SK-N-SH (cell line): ENCODE data around the gene AIFM3. TPM values are rescaled to one million over a fixed set of nuclear protein-coding genes. Genes with fewer than 3 reads are reported as not detected.

ENCODE experiments used
- CTCF ChIA-PET: fragments of 300-600, 350-600 bp; formaldehyde crosslinking; extraction: SDS; loops from one replicate; lab custom pipeline; 2021; lab: Yijun Ruan, JAX
- POLR2A ChIA-PET: fragments of 350-600 bp; sonication (Branson Sonifier 250); formaldehyde crosslinking; extraction: SDS; loops from one replicate; lab custom pipeline; 2020; ENCODE audit warnings: antibody characterized with exemption, inconsistent platforms; lab: Yijun Ruan, JAX
- DNase-seq: peaks from one replicate; pipeline ENCODE4 v3.0.0; 2012
- H2AFZ ChIP-seq: fragments of 200-600 bp; sonication (generic); 2 replicates; pipeline ENCODE4 v1.8.1; 2016; ENCODE audit warnings: antibody characterized with exemption, mild to moderate bottlenecking, low read depth
- H3F3A ChIP-seq: fragments of 200-600 bp; sonication (generic); replicated peaks from 2 replicates; pipeline ENCODE3; 2016; ENCODE audit warnings: antibody characterized with exemption, mild to moderate bottlenecking; ENCODE audit not compliant: insufficient read depth
- H3K27ac ChIP-seq, 2 experiments: fragments of 200-500 bp in 1 of 2; fragments of 200-600 bp in 1 of 2; sonication (Bioruptor generic) in 1 of 2; sonication (generic), shearing (Covaris generic) in 1 of 2; 2 replicates each; pipeline versions ENCODE4 v1.5.1 to v1.6.1; 2014 to 2016; ENCODE audit warnings: low read depth in 2 of 2, inconsistent platforms in 1 of 2, low read length in 1 of 2, mild to moderate bottlenecking in 1 of 2, mixed read lengths in 1 of 2
- H3K27me3 ChIP-seq: fragments of 200-600 bp; sonication (generic), shearing (Covaris generic); 2 replicates; pipeline ENCODE4 v1.6.1; 2016; ENCODE audit warnings: mixed run types; ENCODE audit not compliant: insufficient read depth
- H3K36me3 ChIP-seq, 2 experiments: fragments of 200-500 bp in 1 of 2; fragments of 200-600 bp in 1 of 2; sonication (Bioruptor generic) in 1 of 2; sonication (generic) in 1 of 2; replicated peaks in 1 of 2; 2 replicates each; pipeline versions ENCODE3 to v1.5.1; 2014 to 2016; ENCODE audit warnings: low read length in 1 of 2, mild to moderate bottlenecking in 1 of 2; ENCODE audit not compliant: insufficient read depth in 2 of 2, control insufficient read depth in 1 of 2
- H3K4me1 ChIP-seq, 2 experiments: fragments of 200-500 bp in 1 of 2; fragments of 200-600 bp in 1 of 2; sonication (Bioruptor generic) in 1 of 2; sonication (generic), shearing (Covaris generic) in 1 of 2; 2 replicates each; pipeline versions ENCODE4 v1.5.1 to v1.6.1; 2014 to 2016; ENCODE audit warnings: low read depth in 1 of 2, low read length in 1 of 2, mixed run types in 1 of 2; ENCODE audit not compliant: insufficient read depth in 2 of 2, control insufficient read depth in 1 of 2
- H3K4me2 ChIP-seq: fragments of 200-600 bp; sonication (generic), shearing (Covaris generic); 2 replicates; pipeline ENCODE4 v1.6.1; 2017; ENCODE audit warnings: mixed run types
- H3K4me3 ChIP-seq, 2 experiments: fragments of 200-500 bp in 1 of 2; fragments of 200-600 bp in 1 of 2; sonication (Bioruptor generic) in 1 of 2; sonication (generic), shearing (Covaris generic) in 1 of 2; 2 replicates each; pipeline versions ENCODE4 v1.5.1 to v1.8.1; 2014 to 2016; ENCODE audit warnings: low read depth in 2 of 2, inconsistent platforms in 1 of 2, low read length in 1 of 2, mild to moderate bottlenecking in 1 of 2, mixed read lengths in 1 of 2, moderate library complexity in 1 of 2
- H3K79me2 ChIP-seq: fragments of 200-600 bp; sonication (generic); 2 replicates; pipeline ENCODE4 v1.8.1; 2017; ENCODE audit warnings: mild to moderate bottlenecking; ENCODE audit not compliant: insufficient read depth
- H3K9ac ChIP-seq: fragments of 200-600 bp; sonication (generic); 2 replicates; pipeline ENCODE4 v1.6.1; 2017; ENCODE audit warnings: mixed run types
- H3K9me2 ChIP-seq: fragments of 200-600 bp; sonication (generic); 2 replicates; pipeline ENCODE4 v1.6.1; 2017; ENCODE audit warnings: mixed run types
- H3K9me3 ChIP-seq: fragments of 200-600 bp; sonication (generic); 2 replicates; pipeline ENCODE4 v1.6.1; 2017; ENCODE audit warnings: mixed run types, mild to moderate bottlenecking, moderate library complexity
- H4K20me1 ChIP-seq: fragments of 200-600 bp; sonication (generic); 2 replicates; pipeline ENCODE4 v1.6.1; 2017; ENCODE audit warnings: mild to moderate bottlenecking, mixed run types; ENCODE audit not compliant: insufficient read depth
- CHD2 ChIP-seq: fragments of 150-350 bp; IDR thresholded peaks from 2 replicates; pipeline ENCODE4 v1.6.1; 2018; ENCODE audit warnings: low read length; ENCODE audit not compliant: partially characterized antibody
- ELF1 ChIP-seq: IDR thresholded peaks from 2 replicates; pipeline ENCODE4 v1.4.0; 2012
- EP300 ChIP-seq, 2 experiments: IDR thresholded peaks; 2 replicates each; pipeline versions ENCODE4 v1.4.0 to v1.6.1; 2012; ENCODE audit warnings: borderline replicate concordance in 1 of 2, low read depth in 1 of 2, low read length in 1 of 2
- EZH2phosphoT487 ChIP-seq: fragments of 200-600 bp; sonication (generic); IDR thresholded peaks from 2 replicates; pipeline ENCODE4 v1.6.1; 2017; ENCODE audit warnings: low read depth, mixed run types, mild to moderate bottlenecking, antibody characterized with exemption, moderate library complexity, borderline replicate concordance
- FOSL2 ChIP-seq: IDR thresholded peaks from 2 replicates; pipeline ENCODE4 v1.4.0; 2012; ENCODE audit warnings: low read depth, mild to moderate bottlenecking, moderate library complexity, borderline replicate concordance
- FOXJ3 ChIP-seq: sonication (generic); formaldehyde crosslinking; IDR thresholded peaks from 2 replicates; pipeline ENCODE4 v1.5.1; 2020; ENCODE audit warnings: mild to moderate bottlenecking, missing genetic modification reagents
- FOXM1 ChIP-seq: IDR thresholded peaks from 2 replicates; pipeline ENCODE4 v1.4.0; 2012; ENCODE audit warnings: low read depth, mild to moderate bottlenecking
- GABPA ChIP-seq: IDR thresholded peaks from 2 replicates; pipeline ENCODE4 v1.4.0; 2012; ENCODE audit warnings: low read depth, mild to moderate bottlenecking
- GATA2 ChIP-seq: sonication (generic); formaldehyde crosslinking; IDR thresholded peaks from 2 replicates; pipeline ENCODE4 v1.5.0; 2020; ENCODE audit warnings: mild to moderate bottlenecking, missing genetic modification reagents
- JUND ChIP-seq: IDR thresholded peaks from 2 replicates; pipeline ENCODE4 v1.4.0; 2012
- MEF2A ChIP-seq: IDR thresholded peaks from 2 replicates; pipeline ENCODE4 v1.4.0; 2012; ENCODE audit warnings: low read depth, borderline replicate concordance
- NFIC ChIP-seq: IDR thresholded peaks from 2 replicates; pipeline ENCODE4 v1.4.0; 2012; ENCODE audit warnings: borderline replicate concordance
- NRF1 ChIP-seq: IDR thresholded peaks from 2 replicates; pipeline ENCODE4 v1.6.1; 2012; ENCODE audit warnings: low read depth, mild to moderate bottlenecking, low read length
- RAD21 ChIP-seq: IDR thresholded peaks from 2 replicates; pipeline ENCODE4 v1.6.1; 2012; ENCODE audit warnings: mild to moderate bottlenecking, low read length
- RFX5 ChIP-seq: IDR thresholded peaks from 2 replicates; pipeline ENCODE4 v1.6.1; 2012; ENCODE audit warnings: mild to moderate bottlenecking, improper control_type of control experiment, low read length
- RXRA ChIP-seq: IDR thresholded peaks from 2 replicates; pipeline ENCODE4 v1.4.0; 2012; ENCODE audit warnings: low read depth, mild to moderate bottlenecking, borderline replicate concordance
- TAF1 ChIP-seq: IDR thresholded peaks from 2 replicates; pipeline ENCODE4 v1.6.1; 2012; ENCODE audit warnings: low read depth, mild to moderate bottlenecking, low read length, moderate library complexity, borderline replicate concordance
- TEAD4 ChIP-seq: IDR thresholded peaks from 2 replicates; pipeline ENCODE4 v1.4.0; 2012; ENCODE audit warnings: mild to moderate bottlenecking, borderline replicate concordance; ENCODE audit not compliant: insufficient read depth
- WGBS: methylation state at CpG from one replicate; pipeline ENCODE4 v1.1.6; 2017; ENCODE audit warnings: low lambda C conversion rate; 5-methylcytosine and 5-hydroxymethylcytosine counted together
- polyA plus RNA-seq, 3 experiments: library from polyadenylated mRNA; depleted of rRNA; stranded (reverse); fragments of >200 nt; gene quantifications; 2 replicates each; pipeline ENCODE4 v1.2.3, GENCODE V29; 2012
- TF ChIP-seq, protein P1 (sequence below): IDR thresholded peaks from 2 replicates; pipeline ENCODE4 v1.4.0; 2012; ENCODE audit warnings: low read depth, borderline replicate concordance
- TF ChIP-seq, protein P2 (sequence below): fragments of 150-350 bp; IDR thresholded peaks from 2 replicates; pipeline ENCODE4 v1.6.1; 2016; ENCODE audit warnings: mild to moderate bottlenecking, low read depth, low read length
- TF ChIP-seq, protein P3 (sequence below): IDR thresholded peaks from 2 replicates; pipeline ENCODE4 v1.6.1; 2012; ENCODE audit warnings: mild to moderate bottlenecking, low read depth, low read length, moderate library complexity
- TF ChIP-seq, protein P4 (sequence below): fragments of 200-600 bp; sonication (generic); IDR thresholded peaks from 2 replicates; pipeline ENCODE4 v1.6.1; 2017; ENCODE audit warnings: antibody characterized with exemption, mild to moderate bottlenecking, moderate library complexity

The AIFM3 gene
- polyA plus RNA-seq, 1 of the 3 experiments (the other 2 are of a cell fraction), result 1.7 TPM

DNA sequence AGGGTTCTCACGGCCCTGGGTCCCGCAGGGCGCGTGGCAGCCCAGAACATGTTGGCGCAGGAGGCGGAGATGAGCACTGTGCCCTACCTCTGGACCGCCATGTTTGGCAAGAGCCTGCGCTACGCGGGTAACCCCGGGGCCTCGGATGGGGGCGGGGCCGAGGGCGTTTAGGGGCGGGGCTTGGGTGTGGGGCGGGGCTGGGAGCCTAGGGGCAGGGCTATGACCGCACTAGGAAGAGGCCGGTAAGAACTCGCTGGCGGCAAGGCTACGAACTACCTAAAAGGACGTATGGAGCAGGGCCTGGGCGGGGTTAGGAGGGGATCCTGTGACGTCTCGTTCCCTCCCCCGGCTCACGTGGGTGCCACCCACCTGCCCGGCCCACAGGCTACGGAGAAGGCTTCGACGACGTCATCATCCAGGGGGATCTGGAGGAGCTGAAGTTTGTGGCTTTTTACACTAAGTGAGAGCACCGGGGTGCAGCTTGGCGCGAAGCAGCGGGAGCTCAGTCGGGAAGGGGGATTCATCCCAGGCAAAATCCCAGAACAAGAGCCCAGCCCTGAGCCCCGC, 12.3 kb downstream of the AIFM3 start:
- WGBS, result 48% methylated on average over 35 of the region's 39 CpGs
- H3K27ac ChIP-seq, result no peak overlapping the region
- H3K27me3 ChIP-seq, result no peaks in the 10 kb centered on the region
- peaks cover 21% of the 10 kb centered on the region for H3K79me2 ChIP-seq
- ChIA-PET CTCF (interaction anchor here (1.2 to 3.6 kb wide), 4 partner anchors 8 to 62 kb away, joined by 3 to 12 read pairs (median 6); partner anchors contain the start of genes AIFM3 and CRKL), POLR2A (no interaction called here)
- H3F3A ChIP-seq, result no peaks in the 10 kb centered on the region
- DNase-seq, result peak; percentile 70
- no peak for TF ChIP-seq EZH2phosphoT487
- TF ChIP-seq JUND, result no peak
- TF ChIP-seq NFIC, result no peak
- TF ChIP-seq TEAD4, result no peak
- TF ChIP-seq FOSL2, result no peak
- TF ChIP-seq TAF1, result no peak
- TF ChIP-seq NRF1, result no peak
- no peak for TF ChIP-seq MEF2A
- no peak for TF ChIP-seq GABPA
- TF ChIP-seq, protein P1, sequence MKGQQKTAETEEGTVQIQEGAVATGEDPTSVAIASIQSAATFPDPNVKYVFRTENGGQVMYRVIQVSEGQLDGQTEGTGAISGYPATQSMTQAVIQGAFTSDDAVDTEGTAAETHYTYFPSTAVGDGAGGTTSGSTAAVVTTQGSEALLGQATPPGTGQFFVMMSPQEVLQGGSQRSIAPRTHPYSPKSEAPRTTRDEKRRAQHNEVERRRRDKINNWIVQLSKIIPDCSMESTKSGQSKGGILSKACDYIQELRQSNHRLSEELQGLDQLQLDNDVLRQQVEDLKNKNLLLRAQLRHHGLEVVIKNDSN, result no peak
- no peak for TF ChIP-seq FOXM1
- TF ChIP-seq EP300 (IDR thresholded peaks at IDR 0.05; ENCODE audit: borderline replicate concordance in 1 of 2, low read depth in 1 of 2, low read length in 1 of 2), result no peak
- TF ChIP-seq, protein P2, sequence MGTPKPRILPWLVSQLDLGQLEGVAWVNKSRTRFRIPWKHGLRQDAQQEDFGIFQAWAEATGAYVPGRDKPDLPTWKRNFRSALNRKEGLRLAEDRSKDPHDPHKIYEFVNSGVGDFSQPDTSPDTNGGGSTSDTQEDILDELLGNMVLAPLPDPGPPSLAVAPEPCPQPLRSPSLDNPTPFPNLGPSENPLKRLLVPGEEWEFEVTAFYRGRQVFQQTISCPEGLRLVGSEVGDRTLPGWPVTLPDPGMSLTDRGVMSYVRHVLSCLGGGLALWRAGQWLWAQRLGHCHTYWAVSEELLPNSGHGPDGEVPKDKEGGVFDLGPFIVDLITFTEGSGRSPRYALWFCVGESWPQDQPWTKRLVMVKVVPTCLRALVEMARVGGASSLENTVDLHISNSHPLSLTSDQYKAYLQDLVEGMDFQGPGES, result no peak
- no peak for TF ChIP-seq ELF1
- TF ChIP-seq RXRA, result no peak
- no peak overlapping the region for H3K4me2 ChIP-seq
- no peak overlapping the region for H2AFZ ChIP-seq
- no peaks in the 10 kb centered on the region for H3K9me2 ChIP-seq
- H3K36me3 ChIP-seq, result peaks cover 0 to 6% of the 10 kb centered on the region in 2 experiments
- H3K4me1 ChIP-seq, result peaks cover 6 to 25% of the 10 kb centered on the region in 2 experiments; a peak in 2 of 4 replicates
- H3K9ac ChIP-seq, result no peak overlapping the region
- H3K9me3 ChIP-seq, result no peaks in the 10 kb centered on the region
- no peak overlapping the region for H3K4me3 ChIP-seq
- H4K20me1 ChIP-seq, result no peaks in the 10 kb centered on the region

DNA sequence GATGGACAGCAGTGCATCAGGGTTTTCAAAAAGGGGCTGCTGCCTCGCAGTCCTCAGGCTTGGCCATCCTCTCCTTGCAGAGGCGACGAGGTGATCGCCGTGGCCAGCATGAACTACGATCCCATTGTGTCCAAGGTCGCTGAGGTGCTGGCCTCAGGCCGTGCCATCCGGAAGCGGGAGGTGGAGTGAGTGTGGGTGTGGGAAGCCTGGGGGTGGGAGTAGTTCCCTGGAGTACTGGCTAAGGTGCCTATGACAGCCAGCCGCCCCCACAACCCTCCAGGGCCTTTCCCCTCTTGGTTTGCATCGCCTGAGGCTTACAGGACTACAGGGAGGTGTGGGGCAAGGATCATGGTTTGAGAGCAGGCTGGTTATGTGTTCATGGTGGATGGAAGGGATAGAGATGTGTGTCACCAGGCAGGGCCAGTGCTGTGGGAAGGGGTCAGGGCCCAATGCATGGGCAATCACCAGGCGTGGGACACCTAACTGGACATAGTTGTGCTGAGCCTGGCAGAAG, 12.9 kb downstream of the AIFM3 start:
- no peaks in the 10 kb centered on the region for H3K9me2 ChIP-seq
- no peak overlapping the region for H3K4me3 ChIP-seq
- WGBS, result 94% methylated on average over 5 of the region's 13 CpGs
- no peak overlapping the region for H2AFZ ChIP-seq
- DNase-seq, result no peak
- peaks cover 0 to 6% of the 10 kb centered on the region in 2 experiments for H3K36me3 ChIP-seq
- no peaks in the 10 kb centered on the region for H3K9me3 ChIP-seq
- CTCF ChIA-PET, result interaction anchor here (1.2 to 3.6 kb wide), 4 partner anchors 9 to 63 kb away, joined by 3 to 12 read pairs (median 6); partner anchors contain the start of genes AIFM3 and CRKL
- no peaks in the 10 kb centered on the region for H4K20me1 ChIP-seq
- H3K27me3 ChIP-seq, result no peaks in the 10 kb centered on the region
- H3K4me2 ChIP-seq, result no peak overlapping the region
- no peaks in the 10 kb centered on the region for H3F3A ChIP-seq
- peaks cover 6 to 24% of the 10 kb centered on the region in 2 experiments; a peak in 2 of 4 replicates for H3K4me1 ChIP-seq
- H3K27ac ChIP-seq, result no peak overlapping the region
- H3K79me2 ChIP-seq, result peaks cover 25% of the 10 kb centered on the region
- POLR2A ChIA-PET, result no interaction called here
- H3K9ac ChIP-seq, result no peak overlapping the region
- TF ChIP-seq FOXJ3 (CRISPR knock-in tag) (no peak), CHD2 (no peak), GATA2 (CRISPR knock-in tag) (no peak), RFX5 (no peak), RAD21 (no peak)
- TF ChIP-seq, protein P3, sequence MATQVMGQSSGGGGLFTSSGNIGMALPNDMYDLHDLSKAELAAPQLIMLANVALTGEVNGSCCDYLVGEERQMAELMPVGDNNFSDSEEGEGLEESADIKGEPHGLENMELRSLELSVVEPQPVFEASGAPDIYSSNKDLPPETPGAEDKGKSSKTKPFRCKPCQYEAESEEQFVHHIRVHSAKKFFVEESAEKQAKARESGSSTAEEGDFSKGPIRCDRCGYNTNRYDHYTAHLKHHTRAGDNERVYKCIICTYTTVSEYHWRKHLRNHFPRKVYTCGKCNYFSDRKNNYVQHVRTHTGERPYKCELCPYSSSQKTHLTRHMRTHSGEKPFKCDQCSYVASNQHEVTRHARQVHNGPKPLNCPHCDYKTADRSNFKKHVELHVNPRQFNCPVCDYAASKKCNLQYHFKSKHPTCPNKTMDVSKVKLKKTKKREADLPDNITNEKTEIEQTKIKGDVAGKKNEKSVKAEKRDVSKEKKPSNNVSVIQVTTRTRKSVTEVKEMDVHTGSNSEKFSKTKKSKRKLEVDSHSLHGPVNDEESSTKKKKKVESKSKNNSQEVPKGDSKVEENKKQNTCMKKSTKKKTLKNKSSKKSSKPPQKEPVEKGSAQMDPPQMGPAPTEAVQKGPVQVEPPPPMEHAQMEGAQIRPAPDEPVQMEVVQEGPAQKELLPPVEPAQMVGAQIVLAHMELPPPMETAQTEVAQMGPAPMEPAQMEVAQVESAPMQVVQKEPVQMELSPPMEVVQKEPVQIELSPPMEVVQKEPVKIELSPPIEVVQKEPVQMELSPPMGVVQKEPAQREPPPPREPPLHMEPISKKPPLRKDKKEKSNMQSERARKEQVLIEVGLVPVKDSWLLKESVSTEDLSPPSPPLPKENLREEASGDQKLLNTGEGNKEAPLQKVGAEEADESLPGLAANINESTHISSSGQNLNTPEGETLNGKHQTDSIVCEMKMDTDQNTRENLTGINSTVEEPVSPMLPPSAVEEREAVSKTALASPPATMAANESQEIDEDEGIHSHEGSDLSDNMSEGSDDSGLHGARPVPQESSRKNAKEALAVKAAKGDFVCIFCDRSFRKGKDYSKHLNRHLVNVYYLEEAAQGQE, result no peak
- TF ChIP-seq, protein P4, sequence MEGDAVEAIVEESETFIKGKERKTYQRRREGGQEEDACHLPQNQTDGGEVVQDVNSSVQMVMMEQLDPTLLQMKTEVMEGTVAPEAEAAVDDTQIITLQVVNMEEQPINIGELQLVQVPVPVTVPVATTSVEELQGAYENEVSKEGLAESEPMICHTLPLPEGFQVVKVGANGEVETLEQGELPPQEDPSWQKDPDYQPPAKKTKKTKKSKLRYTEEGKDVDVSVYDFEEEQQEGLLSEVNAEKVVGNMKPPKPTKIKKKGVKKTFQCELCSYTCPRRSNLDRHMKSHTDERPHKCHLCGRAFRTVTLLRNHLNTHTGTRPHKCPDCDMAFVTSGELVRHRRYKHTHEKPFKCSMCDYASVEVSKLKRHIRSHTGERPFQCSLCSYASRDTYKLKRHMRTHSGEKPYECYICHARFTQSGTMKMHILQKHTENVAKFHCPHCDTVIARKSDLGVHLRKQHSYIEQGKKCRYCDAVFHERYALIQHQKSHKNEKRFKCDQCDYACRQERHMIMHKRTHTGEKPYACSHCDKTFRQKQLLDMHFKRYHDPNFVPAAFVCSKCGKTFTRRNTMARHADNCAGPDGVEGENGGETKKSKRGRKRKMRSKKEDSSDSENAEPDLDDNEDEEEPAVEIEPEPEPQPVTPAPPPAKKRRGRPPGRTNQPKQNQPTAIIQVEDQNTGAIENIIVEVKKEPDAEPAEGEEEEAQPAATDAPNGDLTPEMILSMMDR, result no peak
